Prostate gland (tissue), 2 donors: ENCODE results near the gene HYAL2. TPM values are rescaled to one million over a fixed set of nuclear protein-coding genes. Genes with fewer than 3 reads are reported as not detected.

ENCODE experiments used
- DNase-seq: peaks from one replicate; pipeline ENCODE4 v3.0.0-alpha.2; 2019; ENCODE audit warnings: low spot score
- H3K27ac ChIP-seq, 2 donors: fragments of 200-600 bp; sonication (generic); 2 replicates each; pipeline ENCODE4 v1.5.1; 2017 to 2019
- H3K27me3 ChIP-seq: fragments of 200-600 bp; sonication (generic); replicated peaks from 2 replicates; pipeline ENCODE4 v1.5.1; 2019; ENCODE audit not compliant: insufficient read depth
- H3K36me3 ChIP-seq, 2 donors: fragments of 200-600 bp; sonication (generic); 1 replicate in 1 of 2; 2 replicates in 1 of 2; pipeline versions ENCODE4 v1.5.1 to v1.8.1; 2017 to 2019
- H3K4me1 ChIP-seq: fragments of 200-600 bp; sonication (generic); replicated peaks from 2 replicates; pipeline ENCODE4 v1.5.1; 2019
- H3K4me3 ChIP-seq, 2 donors: fragments of 200-600 bp; sonication (generic); 2 replicates each; pipeline ENCODE4 v1.5.1; 2017 to 2019
- H3K9me3 ChIP-seq: fragments of 200-600 bp; sonication (generic); 2 replicates; pipeline ENCODE4 v1.5.1; 2017
- CTCF ChIP-seq, 4 experiments: fragments of 200-600 bp in 2 of 4; fragments of 450-650 bp in 2 of 4; sonication (generic) in 2 of 4; IDR thresholded peaks; 1 replicate in 3 of 4; 2 replicates in 1 of 4; pipeline ENCODE4 v1.5.1; 2016 to 2019; ENCODE audit warnings: antibody characterized with exemption in 4 of 4, mild to moderate bottlenecking in 2 of 4, moderate library complexity in 2 of 4
- POLR2A ChIP-seq: fragments of 450-650 bp; IDR thresholded peaks from one replicate; pipeline ENCODE4 v1.6.1; 2016; ENCODE audit warnings: antibody characterized with exemption, mild to moderate bottlenecking
- POLR2AphosphoS5 ChIP-seq: sonication (generic); formaldehyde crosslinking; IDR thresholded peaks from one replicate; pipeline ENCODE4 v1.6.1; 2017; ENCODE audit warnings: antibody characterized with exemption
- WGBS: methylation state at CpG from one replicate; pipeline ENCODE4 v1.1.5; 2018; 5-methylcytosine and 5-hydroxymethylcytosine counted together
- intact Hi-C: fragments of 100-400 bp; cut with DNase I; formaldehyde crosslinking; loops from one replicate; pipeline ENCODE4 v1.14.2; 2022
- total RNA-seq, 2 donors: library from RNA; depleted of rRNA; stranded (reverse); fragments of >200 nt; gene quantifications; one replicate each; pipeline ENCODE4 v1.1.0, GENCODE V29; 2016

Gene HYAL2
- total RNA-seq, 2 donors from 2014 or later, result 76.1 to 131 TPM

- Histone ChIP-seq H3K4me1 (peaks cover 24% of the 10 kb centered on the region), H3K36me3 (peaks cover 8 to 13% of the 10 kb centered on the region in 2 donors), H3K27ac (no peak overlapping the region), H3K9me3 (no peaks in the 10 kb centered on the region), H3K4me3 (no peak overlapping the region), H3K27me3 (no peaks in the 10 kb centered on the region)
- intact Hi-C loops, result no loop called here
- no peak for TF ChIP-seq POLR2A
- no peak for TF ChIP-seq CTCF (IDR thresholded peaks at IDR 0.05)
- no peak for TF ChIP-seq POLR2AphosphoS5
- 96% methylated on average over 10 of the region's 10 CpGs for WGBS
- no peak for DNase-seq
Observed at GRCh38 chr3:50330330-50330729, 7.8 kb upstream of the HYAL2 start.

DNA sequence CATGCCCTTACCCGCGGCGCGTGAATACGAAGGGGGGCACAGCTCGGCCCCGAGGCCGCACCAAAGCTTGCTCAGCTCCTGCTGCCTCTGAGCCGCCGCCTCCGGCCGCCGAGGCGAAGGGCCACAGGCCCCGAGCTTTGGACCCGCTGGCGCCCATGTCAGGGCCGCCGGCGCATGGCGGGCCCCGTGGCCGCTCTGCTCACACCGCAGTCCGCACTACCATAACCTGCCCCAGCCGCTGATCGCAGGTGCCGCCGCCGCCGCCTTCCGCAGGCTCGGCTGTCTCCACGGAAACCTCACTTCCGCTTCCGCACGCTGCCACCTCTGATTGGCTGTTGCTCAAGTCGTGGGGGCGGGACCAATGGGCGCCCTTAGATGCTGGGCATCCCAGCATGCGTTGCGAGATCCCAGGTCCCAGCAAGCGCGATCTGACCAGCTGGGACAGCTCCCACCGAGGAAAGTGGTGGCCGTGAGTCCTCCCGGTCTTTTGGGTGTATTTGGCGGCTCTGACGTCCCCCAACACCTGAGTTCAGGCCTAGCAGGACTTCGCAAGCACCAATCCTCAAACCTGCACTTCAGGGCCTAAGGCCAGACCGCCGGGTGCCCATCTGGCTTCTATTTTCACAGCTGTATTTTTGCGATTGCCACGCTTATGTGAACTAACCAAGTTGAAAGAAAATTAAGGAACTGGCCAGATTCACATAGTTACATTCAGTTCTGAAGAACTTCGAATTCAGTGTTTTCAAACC, 5.6 kb upstream of the HYAL2 start, which contains the start of gene TUSC2:
Gene TUSC2 (minus strand): TSS at position 281 of the 749 bp plus-strand sequence. CDS start 124 bp downstream, at position 157.
- Histone ChIP-seq H3K4me1 (peaks cover 10% of the 10 kb centered on the region), H3K4me3 (peak within 1 kb of the TSS; percentile 96 to 99), H3K27ac (peak within 1 kb of the TSS; percentile 73 to 77), H3K27me3 (no peaks in the 10 kb centered on the region), H3K9me3 (no peaks in the 10 kb centered on the region), H3K36me3 (peaks cover 8 to 13% of the 10 kb centered on the region in 2 donors)
- TF ChIP-seq POLR2AphosphoS5 (peak; percentile 99), POLR2A (peak; percentile 69), CTCF (IDR thresholded peaks at IDR 0.05) (peak in 2 of 4 experiments; percentile 12 to 32)
- intact Hi-C loops, result no loop called here
- peak; percentile 98 for DNase-seq
- WGBS, result 1% methylated on average over 53 of the region's 55 CpGs

DNA sequence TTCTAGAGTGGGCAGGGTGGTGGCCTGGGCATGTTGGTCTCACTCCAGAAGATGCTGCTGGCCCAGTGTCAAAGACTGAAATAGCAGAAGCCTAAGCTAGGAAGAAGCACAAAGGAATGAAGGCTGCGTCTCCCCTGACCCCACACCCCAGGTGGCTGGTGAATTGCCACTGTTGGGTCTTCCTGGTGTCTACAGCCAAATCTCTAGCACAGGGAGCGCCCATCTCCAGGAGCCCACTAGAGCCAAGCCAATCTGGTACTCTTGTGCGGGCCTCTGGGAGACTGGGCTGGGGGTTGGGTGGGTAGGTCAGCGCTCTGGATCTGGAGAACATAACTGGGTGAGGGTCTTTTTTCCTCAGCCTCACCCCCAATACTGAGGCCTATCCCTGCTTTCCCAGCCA, 4.6 kb upstream of the HYAL2 start:
- H3K27me3 ChIP-seq, result no peaks in the 10 kb centered on the region
- WGBS, result 44% methylated on average over 4 of the region's 4 CpGs
- H3K9me3 ChIP-seq, result no peaks in the 10 kb centered on the region
- H3K4me3 ChIP-seq, result peak overlapping the region; percentile 96 to 99
- peaks cover 8 to 13% of the 10 kb centered on the region in 2 donors for H3K36me3 ChIP-seq
- H3K27ac ChIP-seq, result peak overlapping the region in 1 of 2 donors; percentile 77
- TF ChIP-seq POLR2AphosphoS5 (no peak), CTCF (IDR thresholded peaks at IDR 0.05) (no peak), POLR2A (no peak)
- H3K4me1 ChIP-seq, result peaks cover 9% of the 10 kb centered on the region
- no peak for DNase-seq
- intact Hi-C loops, result no loop called here

- no peak overlapping the region for H3K4me3 ChIP-seq
- WGBS, result 79% methylated on average over 8 of the region's 8 CpGs
- H3K4me1 ChIP-seq, result peaks cover 9% of the 10 kb centered on the region
- intact Hi-C loops, result no loop called here
- DNase-seq, result no peak
- peaks cover under 1 to 13% of the 10 kb centered on the region in 2 donors for H3K36me3 ChIP-seq
- H3K27me3 ChIP-seq, result no peaks in the 10 kb centered on the region
- H3K9me3 ChIP-seq, result no peaks in the 10 kb centered on the region
- TF ChIP-seq POLR2AphosphoS5 (no peak), CTCF (IDR thresholded peaks at IDR 0.05) (no peak), POLR2A (no peak)
- H3K27ac ChIP-seq, result no peak overlapping the region
Observed at GRCh38 chr3:50326182-50326541, 3.6 kb upstream of the HYAL2 start.
